IMR-90 (cell line): ENCODE measurements around the gene ILK. TPM values are rescaled to one million over a fixed set of nuclear protein-coding genes. Genes with fewer than 3 reads are reported as not detected.

Experiments
- ATAC-seq: fragments of 200-7000 bp; cut with Tn5 transposase; 2 replicates; pipeline ENCODE4 v1.9.1; 2020; ENCODE audit warnings: low read depth, mild to moderate bottlenecking, moderate library complexity
- BruUV-seq: library from RNA; stranded (reverse); fragments of 400-500 nt; replicated peaks from 2 replicates; lab custom pipeline; 2021; lab: Mats Ljungman, UMichigan
- CTCF ChIA-PET: fragments of 300-600 bp; formaldehyde crosslinking; extraction: SDS; loops from one replicate; lab custom pipeline; 2021; ENCODE audit warnings: antibody characterized with exemption; lab: Yijun Ruan, JAX
- POLR2A ChIA-PET: fragments of 300-600 bp; sonication (Branson Sonifier 250); formaldehyde crosslinking; loops from one replicate; lab custom pipeline; 2022; ENCODE audit warnings: antibody characterized with exemption; ENCODE audit not compliant: unreplicated experiment; lab: Charles Lee
- DNase-seq: peaks from one replicate; pipeline ENCODE4 v3.0.0; 2013
- H2AFZ ChIP-seq: replicated peaks from 2 replicates; pipeline ENCODE3; 2013; ENCODE audit warnings: low read length, mild to moderate bottlenecking; ENCODE audit not compliant: poor library complexity
- H2AK5ac ChIP-seq: 2 replicates; pipeline ENCODE4 v1.6.1; 2013; ENCODE audit warnings: low read depth, low read length, inconsistent platforms
- H2AK9ac ChIP-seq: replicated peaks from 2 replicates; pipeline ENCODE3; 2013; ENCODE audit warnings: mild to moderate bottlenecking, low read depth, low read length, moderate library complexity; ENCODE audit not compliant: poor library complexity
- H2BK120ac ChIP-seq: 2 replicates; pipeline ENCODE4 v1.6.1; 2013; ENCODE audit warnings: low read depth, low read length, inconsistent platforms
- H2BK15ac ChIP-seq: 3 replicates; pipeline ENCODE4 v1.6.1; 2013; ENCODE audit warnings: low read depth, low read length, inconsistent platforms
- H2BK20ac ChIP-seq: 2 replicates; pipeline ENCODE4 v1.6.1; 2013; ENCODE audit warnings: low read depth, mild to moderate bottlenecking, inconsistent platforms, low read length, moderate library complexity
- H2BK5ac ChIP-seq: 2 replicates; pipeline ENCODE4 v1.6.1; 2013; ENCODE audit warnings: mild to moderate bottlenecking, low read depth, low read length, inconsistent platforms; ENCODE audit not compliant: poor library complexity, severe bottlenecking
- H3K14ac ChIP-seq: replicated peaks from 2 replicates; pipeline ENCODE4 v1.6.1; 2013; ENCODE audit warnings: low read depth, low read length, inconsistent platforms
- H3K18ac ChIP-seq: 2 replicates; pipeline ENCODE4 v1.6.1; 2013; ENCODE audit warnings: low read depth, low read length, control low read depth
- H3K23ac ChIP-seq: 2 replicates; pipeline ENCODE4 v1.6.1; 2013; ENCODE audit warnings: low read depth, low read length, inconsistent platforms
- H3K27ac ChIP-seq: 2 replicates; pipeline ENCODE4 v1.5.1; 2013; ENCODE audit warnings: mild to moderate bottlenecking, control low read depth, low read length; ENCODE audit not compliant: insufficient read depth
- H3K27me3 ChIP-seq: 2 replicates; pipeline ENCODE4 v1.6.1; 2013; ENCODE audit warnings: low read length; ENCODE audit not compliant: control insufficient read depth, insufficient read depth
- H3K36me3 ChIP-seq: 2 replicates; pipeline ENCODE4 v1.6.1; 2013; ENCODE audit warnings: low read length, mixed read lengths; ENCODE audit not compliant: control insufficient read depth, insufficient read depth
- H3K4ac ChIP-seq: 2 replicates; pipeline ENCODE4 v1.6.1; 2013; ENCODE audit warnings: low read depth, low read length, inconsistent platforms
- H3K4me1 ChIP-seq: 2 replicates; pipeline ENCODE4 v1.6.1; 2013; ENCODE audit warnings: low read length, mixed read lengths; ENCODE audit not compliant: control insufficient read depth, insufficient read depth
- H3K4me2 ChIP-seq: 2 replicates; pipeline ENCODE4 v1.6.1; 2013; ENCODE audit warnings: low read depth, mild to moderate bottlenecking, control low read depth, low read length, moderate library complexity
- H3K4me3 ChIP-seq: 2 replicates; pipeline ENCODE4 v1.5.1; 2013; ENCODE audit warnings: low read depth, mild to moderate bottlenecking, control low read depth, low read length, moderate library complexity; ENCODE audit not compliant: insufficient read depth
- H3K56ac ChIP-seq: 2 replicates; pipeline ENCODE4 v1.6.1; 2013; ENCODE audit warnings: low read length, inconsistent platforms; ENCODE audit not compliant: insufficient read depth; ENCODE audit errors: extremely low read depth
- H3K79me1 ChIP-seq, 2 experiments: 2 replicates each; pipeline ENCODE4 v1.6.1; 2013; ENCODE audit warnings: low read length in 2 of 2, inconsistent platforms in 1 of 2, low read depth in 1 of 2
- H3K9ac ChIP-seq: 2 replicates; pipeline ENCODE4 v1.6.1; 2013; ENCODE audit warnings: low read depth, low read length, control low read depth
- H3K9me1 ChIP-seq: 2 replicates; pipeline ENCODE4 v1.6.1; 2013; ENCODE audit warnings: low read length, inconsistent platforms; ENCODE audit not compliant: insufficient read depth
- H3K9me3 ChIP-seq: 2 replicates; pipeline ENCODE4 v1.6.1; 2013; ENCODE audit warnings: low read length; ENCODE audit not compliant: control insufficient read depth, insufficient read depth
- H4K20me1 ChIP-seq: 2 replicates; pipeline ENCODE4 v1.6.1; 2013; ENCODE audit warnings: low read length, inconsistent platforms; ENCODE audit not compliant: insufficient read depth
- H4K5ac ChIP-seq: 2 replicates; pipeline ENCODE4 v1.6.1; 2013; ENCODE audit warnings: mild to moderate bottlenecking, low read depth, low read length, control low read depth
- H4K8ac ChIP-seq, 2 experiments: 2 replicates each; pipeline ENCODE4 v1.6.1; 2013; ENCODE audit warnings: low read depth in 2 of 2, low read length in 2 of 2, control low read depth in 1 of 2, inconsistent platforms in 1 of 2
- H4K91ac ChIP-seq: 2 replicates; pipeline ENCODE4 v1.6.1; 2013; ENCODE audit warnings: low read depth, low read length, inconsistent platforms; ENCODE audit not compliant: insufficient read depth
- BHLHE40 ChIP-seq: fragments of 150-350 bp; IDR thresholded peaks from 2 replicates; pipeline ENCODE4 v1.6.1; 2016; ENCODE audit warnings: mild to moderate bottlenecking, low read depth, low read length
- CEBPB ChIP-seq: IDR thresholded peaks from 2 replicates; pipeline ENCODE4 v1.6.1; 2012; ENCODE audit warnings: low read depth, low read length, improper control_type of control experiment
- CHD1 ChIP-seq: IDR thresholded peaks from 2 replicates; pipeline ENCODE4 v1.6.1; 2012; ENCODE audit warnings: low read depth, low read length, improper control_type of control experiment
- CTCF ChIP-seq: conservative IDR thresholded peaks from 2 replicates; pipeline ENCODE4 v1.5.1; 2012; ENCODE audit warnings: mild to moderate bottlenecking, low read depth, low read length, improper control_type of control experiment
- ELK1 ChIP-seq: fragments of 150-350 bp; IDR thresholded peaks from 2 replicates; pipeline ENCODE4 v1.6.1; 2016; ENCODE audit warnings: low read depth, mild to moderate bottlenecking, low read length, moderate library complexity, borderline replicate concordance
- FOS ChIP-seq: fragments of 150-350 bp; IDR thresholded peaks from 2 replicates; pipeline ENCODE4 v1.6.1; 2016; ENCODE audit warnings: low read depth, low read length
- MAFK ChIP-seq: IDR thresholded peaks from 2 replicates; pipeline ENCODE4 v1.6.1; 2012; ENCODE audit warnings: low read depth, low read length, improper control_type of control experiment
- MXI1 ChIP-seq: IDR thresholded peaks from 2 replicates; pipeline ENCODE4 v1.6.1; 2012; ENCODE audit warnings: low read depth, mild to moderate bottlenecking, low read length, moderate library complexity, borderline replicate concordance
- NFE2L2 ChIP-seq: fragments of 150-350 bp; IDR thresholded peaks from 2 replicates; pipeline ENCODE4 v1.6.1; 2016; ENCODE audit warnings: low read depth, mild to moderate bottlenecking, low read length
- RAD21 ChIP-seq: IDR thresholded peaks from 2 replicates; pipeline ENCODE4 v1.6.1; 2012; ENCODE audit warnings: low read length, improper control_type of control experiment
- RCOR1 ChIP-seq: IDR thresholded peaks from 2 replicates; pipeline ENCODE4 v1.6.1; 2012; ENCODE audit warnings: mild to moderate bottlenecking, low read length, improper control_type of control experiment; ENCODE audit not compliant: insufficient replicate concordance
- RFX5 ChIP-seq: IDR thresholded peaks from 2 replicates; pipeline ENCODE4 v1.8.0; 2012; ENCODE audit warnings: low read depth, mild to moderate bottlenecking, low read length, moderate library complexity
- SMC3 ChIP-seq: fragments of 150-350 bp; IDR thresholded peaks from 2 replicates; pipeline ENCODE4 v1.6.1; 2016; ENCODE audit warnings: low read depth, mild to moderate bottlenecking, antibody characterized with exemption, low read length, moderate library complexity
- USF2 ChIP-seq: fragments of 150-350 bp; IDR thresholded peaks from 2 replicates; pipeline ENCODE4 v1.6.1; 2017; ENCODE audit warnings: mild to moderate bottlenecking, antibody characterized with exemption, low read length, low read depth
- WGBS, 2 experiments: methylation state at CpG; one replicate each; pipeline versions ENCODE4 v1.1.5 to v1.1.7; 2013; ENCODE audit warnings: missing lambda C conversion rate in 2 of 2; ENCODE audit not compliant: insufficient read length in 1 of 2; ENCODE audit errors: extremely low coverage in 2 of 2; 5-methylcytosine and 5-hydroxymethylcytosine counted together
- dilution Hi-C: fragments of 300-500 bp; cut with HindIII; formaldehyde crosslinking; loops from one replicate; pipeline ENCODE4 v1.14.3; 2018; ENCODE audit warnings: low sequenced_read_pairs; ENCODE audit not compliant: unreplicated experiment
- in situ Hi-C: fragments of 300-500 bp; cut with MboI; formaldehyde crosslinking; loops from 3 replicates; pipeline ENCODE4 v1.14.3; 2019; ENCODE audit warnings: low sequenced_read_pairs, inconsistent platforms, mixed read lengths
- intact Hi-C: fragments of 100-400 bp; cut with micrococcal nuclease; formaldehyde crosslinking; loops from 2 replicates; pipeline ENCODE4 v1.10.0; 2022
- polyA plus RNA-seq, 3 experiments: library from polyadenylated mRNA; depleted of rRNA; stranded (reverse); fragments of >200 nt; gene quantifications; 2 replicates each; pipeline ENCODE4 v1.2.3, GENCODE V29; 2012; ENCODE audit warnings: low replicate concordance in 1 of 3
- total RNA-seq: library from RNA; depleted of rRNA; stranded (reverse); fragments of >200 nt; gene quantifications from 2 replicates; pipeline ENCODE4 v1.2.3, GENCODE V29; 2012

The ILK gene
- total and polyA plus RNA-seq, 2 of the 4 experiments (the other 2 are of a cell fraction), result 339 to 389 TPM

- no peak overlapping the region for H3K18ac ChIP-seq
- no peak for TF ChIP-seq ELK1
- TF ChIP-seq RCOR1, result no peak
- TF ChIP-seq CHD1, result no peak
- TF ChIP-seq CTCF, result no peak
- no peak for TF ChIP-seq FOS
- no peak for TF ChIP-seq RAD21
- TF ChIP-seq SMC3, result no peak
- TF ChIP-seq MXI1, result no peak
- no peak for TF ChIP-seq NFE2L2
- TF ChIP-seq RFX5, result no peak
- TF ChIP-seq USF2, result no peak
- no peak for TF ChIP-seq MAFK
- no peak for TF ChIP-seq CEBPB
- no peak for TF ChIP-seq BHLHE40
- no peak overlapping the region for H2BK120ac ChIP-seq
- peak overlapping the region; percentile 30; the same call in 1 of the 2 replicates for H2AK5ac ChIP-seq
- no peak overlapping the region; the same call in 1 of the 2 replicates for H4K91ac ChIP-seq
- CTCF ChIA-PET, result interaction anchor here (0.8 kb wide), 1 partner anchor 12 kb away, joined by 3 read pairs; no protein-coding TSS in a partner anchor
- H3K9me1 ChIP-seq, result peaks cover 19% of the 10 kb centered on the region
- peaks cover 12 to 64% of the 10 kb centered on the region in 2 experiments for H3K79me1 ChIP-seq
- H2BK5ac ChIP-seq, result no peak overlapping the region
- no peak overlapping the region for H2BK15ac ChIP-seq
- 0 out of 4 replicates have a peak overlapping the region, but pooled peaks of 1 of the 2 experiments have one; percentile 19 for H4K8ac ChIP-seq
- intact Hi-C loops (loop anchor here (5.0 kb wide), 1 partner anchor 141 kb away; no protein-coding TSS in a partner anchor), in situ Hi-C loops (loop anchor here (5.0 kb wide), 1 partner anchor 66 kb away; the partner anchor contains the start of gene MRPL17), dilution Hi-C loops (no loop called here)
- WGBS, 2 experiments, result 96% methylated on average over 7 of the region's 9 CpGs; no CpG with 5 or more reads in 1 of the 2 experiments
- no peaks in the 10 kb centered on the region for H3K9me3 ChIP-seq
- H2AK9ac ChIP-seq, result no peak overlapping the region
- no peak overlapping the region for H3K9ac ChIP-seq
- H2BK20ac ChIP-seq, result no peak overlapping the region
- H3K23ac ChIP-seq, result no peak overlapping the region
- H3K4me3 ChIP-seq, result no peak overlapping the region
- no peak overlapping the region for H2AFZ ChIP-seq
- H3K4ac ChIP-seq, result peak overlapping the region; percentile 38; the same call in 1 of the 2 replicates
- no peak overlapping the region for H3K27ac ChIP-seq
- H3K27me3 ChIP-seq, result no peaks in the 10 kb centered on the region
- H4K20me1 ChIP-seq, result peaks cover 12% of the 10 kb centered on the region
- POLR2A ChIA-PET, result no interaction called here
- ATAC-seq (no peak), DNase-seq (peak; percentile 63)
- H3K4me1 ChIP-seq, result peaks cover 14% of the 10 kb centered on the region
- no peak overlapping the region for H3K14ac ChIP-seq
- H3K4me2 ChIP-seq, result no peak overlapping the region
- no peak overlapping the region for H3K56ac ChIP-seq
- no peak overlapping the region for H4K5ac ChIP-seq
- H3K36me3 ChIP-seq, result peaks cover 29% of the 10 kb centered on the region
- no TSS peak for BruUV-seq
These were observed 12.5 kb downstream of the ILK start for GRCh38 chr11:6615882-6616585.
